Activated T-cell treated with anti-CD3 and anti-CD28 coated beads for 24 hours (primary cell): Measurements from ENCODE around the gene TRIM5.
"Not testable (repeated sequence)": the region's sequence is repeated elsewhere in the genome, so short reads cannot be mapped to it uniquely, and the experiment has no call there.

Experiments
- DNase-seq: peaks from one replicate; pipeline ENCODE4 v3.0.0-alpha.2; 2020; ENCODE audit warnings: low read depth

TRIM5 gene, protein sequence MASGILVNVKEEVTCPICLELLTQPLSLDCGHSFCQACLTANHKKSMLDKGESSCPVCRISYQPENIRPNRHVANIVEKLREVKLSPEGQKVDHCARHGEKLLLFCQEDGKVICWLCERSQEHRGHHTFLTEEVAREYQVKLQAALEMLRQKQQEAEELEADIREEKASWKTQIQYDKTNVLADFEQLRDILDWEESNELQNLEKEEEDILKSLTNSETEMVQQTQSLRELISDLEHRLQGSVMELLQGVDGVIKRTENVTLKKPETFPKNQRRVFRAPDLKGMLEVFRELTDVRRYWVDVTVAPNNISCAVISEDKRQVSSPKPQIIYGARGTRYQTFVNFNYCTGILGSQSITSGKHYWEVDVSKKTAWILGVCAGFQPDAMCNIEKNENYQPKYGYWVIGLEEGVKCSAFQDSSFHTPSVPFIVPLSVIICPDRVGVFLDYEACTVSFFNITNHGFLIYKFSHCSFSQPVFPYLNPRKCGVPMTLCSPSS

DNA sequence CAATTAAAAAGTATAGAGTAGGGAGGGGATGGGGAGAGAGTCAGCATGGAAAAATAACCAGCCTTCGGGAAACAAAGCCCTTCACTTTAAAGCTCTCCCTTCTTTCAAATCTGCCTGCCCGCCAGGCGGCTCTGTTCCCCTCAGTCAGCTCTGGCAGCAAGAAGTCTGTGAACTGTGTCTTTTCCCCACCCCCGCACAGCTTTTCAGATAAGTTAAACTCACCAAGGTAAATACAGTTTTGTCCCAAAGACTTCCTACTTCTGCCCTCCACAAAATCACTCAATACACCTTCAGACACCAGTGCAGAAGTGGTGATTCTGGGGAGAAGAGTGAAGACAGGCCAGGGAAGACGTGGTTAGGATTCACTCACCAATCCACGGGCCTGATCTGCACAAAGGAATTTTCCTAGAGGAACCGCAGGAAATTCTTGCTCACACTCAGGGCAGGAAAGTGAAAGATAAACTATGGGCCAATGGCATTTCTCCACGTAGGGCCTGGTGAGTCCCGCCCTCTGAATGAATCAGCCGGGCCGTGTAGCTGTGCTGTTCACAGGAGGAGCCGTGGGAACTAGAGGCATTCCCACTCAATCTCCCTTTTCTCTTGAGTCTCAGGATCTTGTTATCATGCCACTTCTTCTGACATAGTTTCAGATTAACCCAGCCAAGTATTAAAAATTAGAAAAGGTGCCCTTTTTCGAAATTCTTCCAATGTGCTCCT, at the start of gene TRIM5:
Gene TRIM5, minus strand, starts transcription at position 429 of the 717 bp plus-strand sequence. CDS start 4,897 bp downstream, outside the sequence.
- peak; percentile 77 for DNase-seq

DNA sequence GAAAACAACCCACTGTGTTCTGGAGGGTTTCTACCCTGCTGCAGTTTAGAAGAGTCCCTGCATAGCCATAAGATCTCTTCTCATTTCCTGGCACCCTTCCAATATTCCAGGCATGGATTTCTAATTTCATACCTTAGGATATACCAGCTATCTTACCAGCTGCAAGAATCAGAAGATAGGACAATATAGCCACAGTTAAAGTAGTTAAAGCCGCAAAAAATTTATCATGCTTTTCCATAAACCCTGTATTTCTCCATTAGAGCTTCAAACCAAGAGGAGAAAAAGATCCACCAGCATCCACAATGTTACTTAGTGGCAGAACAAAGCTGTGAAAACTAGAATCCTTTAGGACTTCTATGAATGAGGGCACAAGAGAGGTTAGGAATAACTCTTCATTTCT, 42.8 kb upstream of the TRIM5 start:
- no peak for DNase-seq

DNA sequence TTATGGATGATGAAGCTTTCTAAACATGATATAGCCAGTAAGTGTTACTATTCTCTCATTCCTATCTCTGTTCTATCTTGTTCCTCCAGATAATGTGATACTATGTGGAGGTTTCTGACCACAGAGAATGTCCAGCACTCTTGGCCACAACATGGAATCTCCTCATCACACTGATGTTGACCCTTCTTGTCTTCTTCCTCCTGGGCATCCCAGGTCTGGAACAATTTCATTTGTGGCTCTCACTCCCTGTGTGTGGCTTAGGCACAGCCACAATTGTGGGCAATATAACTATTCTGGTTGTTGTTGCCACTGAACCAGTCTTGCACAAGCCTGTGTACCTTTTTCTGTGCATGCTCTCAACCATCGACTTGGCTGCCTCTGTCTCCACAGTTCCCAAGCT, 41.5 kb upstream of the TRIM5 start:
- no peak for DNase-seq

DNA sequence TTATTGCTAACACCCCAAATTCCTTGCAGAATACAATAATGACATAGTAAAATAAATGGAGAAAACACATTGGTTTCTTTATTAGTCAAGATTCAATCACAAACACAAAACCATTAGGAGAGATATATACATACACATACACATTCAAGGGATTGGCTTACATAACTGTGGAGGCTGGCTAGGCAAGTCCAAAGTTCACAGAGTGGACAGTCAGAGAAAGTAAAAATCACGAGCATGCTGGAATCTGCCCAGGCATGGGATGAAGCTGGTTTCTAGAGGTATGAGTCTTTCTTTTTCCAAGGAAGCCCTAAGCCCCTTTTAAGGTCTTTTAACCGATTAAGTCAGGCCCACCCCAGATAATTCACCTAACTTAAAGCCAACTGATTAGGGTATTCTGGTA, 37.7 kb upstream of the TRIM5 start:
- DNase-seq = no peak

DNA sequence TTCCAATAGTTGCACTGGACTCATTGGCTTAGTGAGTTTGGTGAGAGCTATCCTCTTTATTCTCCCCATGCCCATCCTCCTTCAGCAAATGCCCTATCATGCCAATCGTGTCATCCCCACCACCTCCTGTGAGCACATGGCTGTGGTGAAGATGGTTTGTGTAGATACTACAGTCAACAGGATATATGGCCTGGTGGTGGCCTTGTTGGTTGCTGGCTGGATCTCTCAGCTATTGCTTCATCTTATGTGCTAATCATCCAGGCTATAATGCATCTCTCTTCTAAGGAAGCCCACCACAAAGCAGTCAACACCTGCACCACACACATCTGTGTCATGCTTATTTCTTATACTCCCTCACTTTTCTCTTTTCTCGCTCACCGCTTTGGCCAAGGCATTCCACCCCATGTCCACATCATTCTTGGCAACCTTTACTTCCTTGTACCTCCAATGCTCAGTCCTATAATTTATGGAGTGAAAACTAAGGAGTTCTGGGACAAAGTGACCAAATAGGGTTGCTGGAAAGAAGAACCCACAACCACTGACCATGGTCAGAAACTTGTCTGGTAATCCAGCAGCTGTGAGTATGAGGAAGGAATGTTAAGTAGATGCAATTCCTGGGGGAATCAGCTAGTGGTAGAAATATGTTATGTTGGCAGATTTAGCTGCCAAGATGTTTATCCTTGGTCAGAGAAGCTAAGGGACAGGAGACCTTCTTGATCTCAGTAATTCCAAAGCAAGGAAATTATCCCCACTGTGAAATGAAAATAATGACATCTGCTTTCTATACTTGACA, 35.0 kb upstream of the TRIM5 start:
- DNase-seq = no peak

DNA sequence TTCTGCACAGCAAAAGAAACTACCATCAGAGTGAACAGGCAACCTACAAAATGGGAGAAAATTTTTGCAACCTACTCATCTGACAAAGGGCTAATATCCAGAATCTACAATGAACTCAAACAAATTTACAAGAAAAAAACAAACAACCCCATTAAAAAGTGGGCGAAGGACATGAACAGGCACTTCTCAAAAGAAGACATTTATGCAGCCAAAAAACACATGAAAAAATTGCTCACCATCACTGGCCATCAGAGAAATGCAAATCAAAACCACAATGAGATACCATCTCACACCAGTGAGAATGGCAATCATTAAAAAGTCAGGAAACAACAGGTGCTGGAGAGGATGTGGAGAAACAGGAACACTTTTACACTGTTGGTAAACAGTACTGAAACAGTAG, 31.6 kb upstream of the TRIM5 start:
- not testable (repeated sequence) for DNase-seq

DNA sequence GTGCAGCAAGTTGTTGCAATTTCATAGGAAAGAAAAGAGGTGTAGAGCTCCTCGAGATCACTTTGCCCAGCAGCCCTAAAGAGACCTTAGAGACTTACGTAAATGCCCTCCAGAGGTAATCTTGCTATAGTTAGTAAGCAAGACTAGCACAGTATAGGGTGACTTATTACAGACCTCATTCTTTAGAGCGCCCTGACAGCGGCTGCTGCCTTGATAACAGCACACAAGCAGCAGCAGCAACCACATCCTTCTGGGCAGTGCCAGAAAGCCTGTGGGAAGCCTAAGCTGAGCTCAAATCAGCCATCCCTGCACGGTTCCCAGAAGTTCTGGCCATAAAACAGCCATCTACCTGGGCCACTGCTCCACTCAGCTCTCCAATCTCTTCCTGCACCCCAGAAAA, 28.8 kb upstream of the TRIM5 start:
- DNase-seq = no peak

DNA sequence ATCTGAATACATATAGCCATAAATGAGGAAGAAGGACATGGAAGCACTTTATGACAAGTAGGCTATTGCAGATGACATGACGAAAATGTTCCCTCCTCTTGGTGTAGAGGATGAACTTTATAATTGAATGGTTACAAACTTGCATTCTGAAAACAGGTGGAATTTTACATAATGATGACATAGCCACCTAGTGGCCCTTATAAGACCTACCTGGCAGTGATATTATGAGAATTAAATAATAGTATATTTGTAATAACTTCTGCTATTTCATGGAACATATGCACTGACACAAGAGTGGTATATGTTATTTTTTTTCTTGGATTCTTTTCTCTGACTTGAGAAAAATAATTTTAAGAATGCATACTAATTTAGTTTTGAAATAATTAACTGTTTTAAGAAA, 27.6 kb upstream of the TRIM5 start:
- DNase-seq = no peak

DNA sequence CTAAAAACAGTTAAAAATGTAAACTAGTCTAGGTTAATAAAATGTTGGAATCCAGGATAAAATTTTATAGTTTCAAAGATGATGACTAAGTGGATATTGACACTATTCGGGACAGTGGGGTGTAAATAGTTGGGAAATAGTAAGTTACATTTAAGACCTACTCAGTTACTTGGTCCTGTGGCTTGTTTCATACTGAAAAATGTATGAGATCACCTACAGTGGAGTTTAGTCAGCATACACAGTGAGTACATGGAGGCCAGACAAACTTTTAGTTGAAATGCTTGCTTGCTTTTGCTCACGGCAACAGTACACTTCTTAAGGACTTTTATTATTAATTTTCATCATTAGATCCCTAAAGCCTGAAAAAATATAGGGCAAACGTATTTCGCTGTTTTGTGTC, 20.8 kb upstream of the TRIM5 start:
- no peak for DNase-seq

DNA sequence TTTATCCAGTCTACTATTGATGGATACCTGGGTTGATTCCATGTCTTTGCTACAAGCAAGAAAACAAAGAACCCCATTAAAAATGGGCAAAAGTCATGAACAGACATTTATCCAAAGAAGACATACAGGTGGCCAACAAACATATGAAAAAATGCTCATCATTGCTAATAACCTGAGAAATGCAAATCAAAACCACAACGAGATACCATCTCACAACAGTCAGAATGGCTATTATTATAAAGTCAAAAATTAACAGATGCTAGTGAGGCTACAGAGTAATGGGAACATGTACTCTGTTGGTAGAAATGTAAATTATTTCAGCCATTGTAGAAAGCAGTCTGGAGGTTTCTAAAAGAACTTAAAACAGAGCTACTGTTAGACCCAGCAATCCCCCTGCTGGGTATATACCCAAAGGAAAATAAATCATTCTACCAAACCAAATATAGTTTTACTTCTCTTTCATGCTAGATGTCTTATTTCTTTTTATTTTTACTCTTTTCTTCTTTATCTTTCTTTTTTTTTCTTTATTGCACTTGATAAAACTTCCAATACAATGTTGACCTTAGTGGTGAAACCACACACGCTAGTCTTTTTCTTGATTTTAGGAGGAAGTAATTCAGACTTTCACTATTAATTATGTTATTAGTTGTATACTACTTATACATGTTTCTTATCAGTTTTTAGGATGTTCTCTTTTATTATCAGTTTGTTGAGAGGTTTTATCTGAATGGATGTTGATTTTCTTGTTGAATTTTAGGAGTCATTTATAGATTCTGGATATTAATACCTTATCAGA, 19.1 kb upstream of the TRIM5 start:
- no peak for DNase-seq

DNA sequence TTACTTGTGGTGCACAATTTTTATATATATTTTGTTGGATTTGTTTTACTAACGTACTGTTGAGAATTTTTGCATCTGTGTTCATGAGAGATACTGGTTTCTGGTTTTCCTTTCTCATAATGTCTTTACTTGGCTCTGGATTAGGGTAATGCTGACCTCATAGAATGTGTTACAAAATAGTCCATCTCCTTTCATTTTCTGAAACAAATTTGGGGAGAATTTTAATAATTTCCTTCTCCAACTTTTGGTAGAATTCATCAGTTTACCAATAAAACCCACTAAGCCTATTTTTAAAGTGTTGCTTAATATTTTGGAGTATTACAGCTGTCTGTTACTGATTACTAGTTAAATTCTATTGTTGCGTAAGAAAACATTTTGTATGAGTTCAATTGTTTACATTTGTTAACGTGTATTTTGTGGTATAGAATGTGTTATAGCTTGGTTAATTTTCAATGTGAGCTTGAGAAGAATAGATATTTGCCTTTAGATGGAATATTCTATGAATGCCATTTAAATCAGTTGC, 16.2 kb upstream of the TRIM5 start:
- no peak for DNase-seq

DNA sequence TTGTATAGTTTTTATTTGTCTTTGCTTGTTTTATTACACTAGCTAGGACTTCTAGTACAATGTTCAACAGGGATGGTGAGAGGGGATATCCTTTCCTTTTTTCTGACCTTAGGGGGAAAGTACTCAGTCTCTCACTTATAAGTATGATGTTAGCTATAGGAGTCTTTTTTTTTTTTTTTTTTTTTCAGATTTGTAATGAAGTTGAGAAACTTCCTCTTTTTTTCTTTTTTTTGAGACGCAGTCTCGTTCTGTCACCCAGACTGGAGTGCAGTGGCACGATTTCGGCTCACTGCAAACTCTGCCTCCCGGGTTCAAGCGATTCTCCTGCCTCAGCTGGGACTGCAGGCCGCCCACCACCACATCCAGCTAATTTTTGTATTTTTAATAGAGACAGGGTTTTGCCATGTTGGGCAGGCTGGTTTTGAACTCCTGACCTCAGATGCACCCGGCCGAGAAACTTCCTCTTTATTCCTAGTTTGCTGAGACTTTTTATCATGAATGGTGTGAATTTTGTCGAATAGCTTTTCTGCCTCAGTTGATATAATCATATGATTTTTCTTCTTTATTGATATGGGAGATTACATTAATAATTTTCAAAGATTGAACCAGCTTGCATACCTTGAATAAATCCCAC, 15.7 kb upstream of the TRIM5 start:
- DNase-seq = no peak

DNA sequence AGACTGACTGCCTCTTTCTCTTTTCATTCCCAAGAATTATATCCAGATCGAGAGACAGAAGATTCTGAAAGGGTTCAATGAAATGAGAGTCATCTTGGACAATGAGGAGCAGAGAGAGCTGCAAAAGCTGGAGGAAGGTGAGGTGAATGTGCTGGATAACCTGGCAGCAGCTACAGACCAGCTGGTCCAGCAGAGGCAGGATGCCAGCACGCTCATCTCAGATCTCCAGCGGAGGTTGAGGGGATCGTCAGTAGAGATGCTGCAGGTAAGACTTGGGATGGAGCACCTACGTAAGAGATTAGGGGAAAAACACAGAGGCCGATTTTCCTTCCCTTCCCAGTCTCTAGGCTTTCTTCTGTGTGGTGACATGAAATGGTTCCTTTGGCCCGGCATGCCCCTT, 13.4 kb upstream of the TRIM5 start:
- DNase-seq = no peak

DNA sequence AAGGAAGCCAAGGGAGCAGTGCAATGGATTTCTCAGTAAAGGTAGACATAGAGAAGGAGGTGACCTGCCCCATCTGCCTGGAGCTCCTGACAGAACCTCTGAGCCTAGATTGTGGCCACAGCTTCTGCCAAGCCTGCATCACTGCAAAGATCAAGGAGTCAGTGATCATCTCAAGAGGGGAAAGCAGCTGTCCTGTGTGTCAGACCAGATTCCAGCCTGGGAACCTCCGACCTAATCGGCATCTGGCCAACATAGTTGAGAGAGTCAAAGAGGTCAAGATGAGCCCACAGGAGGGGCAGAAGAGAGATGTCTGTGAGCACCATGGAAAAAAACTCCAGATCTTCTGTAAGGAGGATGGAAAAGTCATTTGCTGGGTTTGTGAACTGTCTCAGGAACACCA, 11.3 kb upstream of the TRIM5 start:
- DNase-seq = no peak

DNA sequence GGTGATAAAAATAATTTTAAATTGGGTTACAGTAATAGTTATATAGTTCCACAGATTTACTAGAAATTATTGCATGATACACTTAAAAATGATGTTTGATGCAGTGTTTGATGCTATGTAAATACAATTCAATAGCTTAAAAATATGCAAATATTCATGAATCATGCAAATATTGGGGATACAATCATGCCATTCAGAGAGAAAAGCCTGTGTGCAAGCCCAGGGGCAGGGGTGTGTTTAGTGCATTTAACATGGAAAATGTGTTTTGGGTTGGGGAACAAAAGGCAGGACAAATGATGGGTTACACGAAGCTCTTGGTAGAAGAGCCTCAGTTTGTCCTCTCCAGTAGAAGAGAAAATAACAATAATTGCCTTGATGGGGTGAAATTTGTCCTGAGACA, 10.7 kb upstream of the TRIM5 start:
- no peak for DNase-seq

DNA sequence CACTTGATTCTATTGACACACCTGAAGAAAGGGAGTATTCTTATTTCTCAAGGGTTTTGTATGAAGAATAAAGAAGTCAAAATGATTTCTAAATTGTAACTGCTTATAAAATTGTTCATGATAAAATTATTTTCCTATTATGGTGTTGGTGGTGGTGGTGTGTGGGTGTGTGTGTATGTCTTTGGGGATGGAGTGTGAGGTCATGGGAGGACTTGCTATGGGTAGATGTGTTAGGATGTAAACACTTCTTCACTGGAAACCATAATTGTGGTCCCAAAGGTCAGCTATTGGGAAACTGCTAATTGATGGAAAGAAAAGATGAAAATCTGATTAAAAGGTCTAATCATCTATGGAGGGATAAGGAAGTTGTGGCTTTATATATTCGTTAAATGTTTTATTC, 9.8 kb upstream of the TRIM5 start:
- no peak for DNase-seq

DNA sequence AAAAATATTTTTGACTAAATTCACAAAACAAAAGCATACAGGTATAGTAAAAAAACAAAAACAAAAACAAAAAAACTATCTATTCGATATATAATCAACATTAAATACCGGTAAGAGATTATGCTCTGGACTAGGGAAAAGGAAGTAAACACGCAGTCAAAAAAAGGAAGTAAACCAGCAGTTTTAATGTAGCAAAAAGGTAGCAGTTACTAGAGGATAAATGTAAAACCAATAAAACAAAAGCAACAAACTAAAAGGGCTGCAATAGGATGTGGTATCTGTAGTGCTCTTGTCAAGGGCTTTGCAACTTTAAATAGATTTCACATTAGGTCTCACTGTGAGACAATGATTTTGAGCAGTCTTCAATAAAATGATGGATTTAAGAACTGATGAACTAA, 7.1 kb upstream of the TRIM5 start:
- no peak for DNase-seq

DNA sequence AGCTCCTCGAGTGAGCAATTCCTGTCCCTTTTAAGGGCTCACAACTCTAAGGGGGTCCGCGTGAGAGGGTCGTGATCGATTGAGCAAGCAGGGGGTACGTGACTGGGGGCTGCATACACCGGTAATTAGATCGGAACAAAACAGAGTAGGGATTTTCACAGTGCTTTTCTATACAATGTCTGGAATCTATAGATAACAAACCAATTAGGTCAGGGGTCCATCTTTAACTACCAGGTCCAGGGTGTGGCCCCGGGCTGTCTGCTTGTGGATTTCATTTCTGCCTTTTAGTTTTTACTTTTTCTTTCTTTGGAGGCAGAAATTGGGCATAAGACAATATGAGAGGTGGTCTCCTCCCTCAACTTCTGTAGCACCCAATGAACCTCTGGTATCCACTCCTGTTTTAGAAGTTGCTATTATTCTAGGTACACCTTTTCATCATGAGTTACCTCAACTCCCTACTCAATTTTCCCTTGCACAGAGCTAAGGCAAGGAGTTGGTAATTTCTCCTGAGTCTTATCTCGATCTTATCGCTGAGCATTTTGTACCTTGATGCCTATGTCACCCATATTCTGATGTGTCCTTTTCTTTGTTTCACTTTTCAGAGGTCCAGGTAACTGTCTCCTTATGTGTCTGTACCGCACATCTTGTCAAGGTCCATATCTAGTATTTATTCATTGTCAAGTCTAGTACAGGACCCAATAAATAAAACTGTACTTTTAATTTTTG, 6.5 kb upstream of the TRIM5 start:
- not testable (repeated sequence) for DNase-seq

DNA sequence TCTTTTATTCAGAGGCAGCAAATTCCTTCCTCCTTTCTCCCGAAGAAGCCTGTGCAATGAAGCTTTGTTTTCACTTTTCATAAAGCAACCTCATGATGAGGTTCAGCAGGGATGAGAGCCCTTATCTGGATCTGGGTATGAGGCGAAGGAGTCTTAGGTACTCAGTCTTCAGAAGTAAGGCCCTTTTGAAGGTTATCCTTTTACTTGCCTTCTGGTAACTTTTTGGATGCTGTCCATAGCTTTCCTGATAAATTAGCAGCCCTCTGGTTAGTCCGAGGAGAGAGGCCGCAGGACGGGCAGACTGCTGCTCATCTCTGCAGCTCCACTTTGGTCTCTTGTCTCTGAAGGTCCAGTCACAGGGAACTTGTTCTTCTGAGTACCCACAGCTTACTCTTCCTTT, 5.9 kb upstream of the TRIM5 start:
- DNase-seq = no peak

DNA sequence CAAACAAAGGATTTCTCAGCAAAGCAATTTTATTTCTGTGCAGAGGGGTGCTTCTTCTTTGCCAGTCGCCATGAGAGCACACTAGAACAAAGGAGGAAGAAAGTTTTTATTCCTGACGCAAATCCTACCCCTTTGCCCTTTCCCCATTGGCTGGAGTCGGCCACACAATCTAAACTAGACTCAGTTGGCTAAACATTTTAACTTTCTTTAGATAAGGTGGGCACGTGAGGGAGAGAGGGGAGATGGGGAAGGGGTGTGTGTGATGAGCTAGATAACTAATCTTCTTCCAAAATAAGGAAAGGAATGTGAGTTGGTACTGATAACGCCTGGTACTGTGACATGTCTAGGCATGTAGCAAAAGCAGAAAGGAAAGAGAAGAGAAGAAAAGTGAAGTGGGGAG, 5.3 kb upstream of the TRIM5 start:
- DNase-seq = no peak
